Stimulated activated CD8-positive, alpha-beta memory T cell treated with anti-CD3 and anti-CD28 coated beads, Interleukin-7, amount 100 ng/mL, for 24 hours (primary cell): ENCODE measurements around the gene TRAF2.

ENCODE experiments used
- DNase-seq: peaks from one replicate; pipeline ENCODE4 v3.0.0-alpha.2; 2020; ENCODE audit warnings: low read depth

The TRAF2 gene

DNA sequence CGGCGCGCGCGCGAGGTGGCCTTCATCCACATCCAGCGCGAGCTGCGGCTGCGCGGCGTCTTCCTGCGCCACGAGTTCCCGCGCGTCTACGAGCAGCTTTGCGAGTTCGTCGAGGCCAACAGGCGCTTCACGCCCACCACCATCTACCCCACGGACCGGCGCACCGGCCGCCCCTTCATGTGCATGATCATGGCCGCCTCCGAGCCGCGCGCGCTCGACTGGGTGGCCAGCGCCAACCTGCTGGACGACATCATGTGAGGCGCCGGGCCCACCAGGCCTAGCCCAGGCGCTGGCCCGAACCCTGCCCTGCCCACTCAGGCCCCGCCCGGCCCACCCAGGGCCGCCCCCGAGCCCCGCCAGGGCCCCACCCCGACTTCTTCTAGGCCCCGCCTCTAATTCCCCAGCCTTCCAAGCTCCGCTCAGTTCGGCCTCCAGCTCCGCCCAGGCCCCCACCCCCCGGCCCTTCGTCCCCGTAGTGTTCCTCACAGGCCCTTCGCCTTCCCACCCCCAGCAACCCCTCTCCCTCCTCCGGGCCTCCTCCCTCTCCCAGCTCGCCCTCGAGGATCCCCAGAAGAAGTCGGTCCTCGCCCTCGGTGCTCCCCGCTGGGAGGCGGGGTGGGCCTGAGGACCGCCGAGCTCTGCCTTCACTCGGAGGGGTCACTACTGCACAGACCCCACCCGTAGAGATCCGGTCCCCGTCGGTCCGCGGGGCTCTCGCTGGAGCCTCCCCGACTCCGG, 39.1 kb upstream of the TRAF2 start:
- no peak for DNase-seq

GRCh38 chr9:136847826-136848392, 38.4 kb upstream of the TRAF2 start:
- DNase-seq, result peak; percentile 51

DNA sequence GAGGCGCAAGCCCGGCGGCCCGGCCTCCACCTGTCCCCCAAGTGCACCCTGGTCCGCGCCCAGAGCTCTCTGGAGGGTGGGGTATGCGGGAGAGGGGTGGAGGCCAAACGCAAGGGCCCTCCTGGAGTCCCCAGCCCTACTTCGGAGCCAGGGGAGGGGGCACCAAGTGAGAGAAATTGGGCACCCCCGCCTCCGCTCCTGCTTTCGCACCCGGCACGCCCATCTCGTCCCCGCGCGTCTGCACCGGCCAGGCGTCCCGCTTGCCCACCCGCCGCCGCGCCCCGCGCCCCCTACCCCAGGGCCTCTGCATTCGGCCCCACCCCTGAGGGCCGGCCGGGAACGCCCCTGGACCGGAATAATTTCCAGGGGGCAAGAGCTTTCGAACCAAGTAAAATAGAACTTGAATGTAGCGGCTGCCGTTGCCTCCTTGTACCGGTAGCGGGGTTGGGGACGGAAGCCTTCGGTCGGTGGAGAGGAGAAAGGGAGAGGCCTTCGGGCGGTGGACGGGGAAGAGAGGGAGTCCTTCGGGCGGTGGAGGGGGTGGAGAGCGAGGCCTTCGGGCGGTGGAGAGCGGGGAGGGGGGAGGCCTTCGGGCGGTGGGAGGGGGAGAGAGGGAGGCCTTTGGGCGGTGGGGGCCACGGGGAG, 37.8 kb upstream of the TRAF2 start:
- no peak for DNase-seq

DNA sequence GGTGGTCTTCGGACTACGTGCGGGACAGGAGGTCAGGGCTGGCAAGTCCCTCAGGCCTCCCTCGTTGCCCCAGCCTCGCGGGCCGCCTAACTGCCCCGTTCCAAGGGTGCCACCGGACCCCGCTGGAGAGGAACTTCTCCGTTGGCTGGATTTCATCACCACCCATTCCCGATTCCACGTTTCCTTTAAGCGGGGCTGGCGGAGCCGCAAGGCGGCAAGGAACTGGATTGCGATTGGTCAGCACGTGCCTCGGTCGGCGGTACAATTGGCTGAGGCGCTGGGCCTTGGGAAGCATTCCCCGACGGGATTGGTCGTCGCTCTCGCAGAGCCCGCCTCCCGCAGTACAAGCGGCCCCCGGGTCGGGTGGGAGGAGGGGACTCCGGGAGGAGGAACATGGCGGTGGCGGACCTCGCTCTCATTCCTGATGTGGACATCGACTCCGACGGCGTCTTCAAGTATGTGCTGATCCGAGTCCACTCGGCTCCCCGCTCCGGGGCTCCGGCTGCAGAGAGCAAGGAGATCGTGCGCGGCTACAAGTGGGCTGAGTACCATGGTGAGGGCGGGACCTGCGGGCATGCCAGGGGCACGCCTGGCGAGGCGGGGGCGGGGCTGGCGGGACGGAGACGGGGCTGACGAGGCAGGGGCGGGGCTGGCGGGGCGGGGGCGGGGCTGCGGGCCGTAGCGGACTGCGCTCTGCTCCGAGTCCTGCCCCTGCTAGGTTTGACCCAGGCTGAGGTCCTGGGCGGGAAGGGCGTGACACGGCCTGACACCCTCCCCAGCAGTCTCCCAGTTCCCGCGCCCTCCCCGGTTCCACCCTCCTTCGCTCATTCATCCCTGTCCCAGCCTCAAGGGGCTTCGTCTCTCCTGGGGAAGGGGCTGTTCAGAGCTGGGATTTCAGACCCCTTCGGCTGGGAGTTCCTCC, 37.0 kb upstream of the TRAF2 start, which contains the start of gene PHPT1:
Gene PHPT1 (plus strand): TSS at position 372 of the 922 bp plus-strand sequence. CDS start 22 bp downstream, at position 394.
- peak; percentile 91 for DNase-seq

- DNase-seq, result no peak
Observed at GRCh38 chr9:136849960-136850865, 36.1 kb upstream of the TRAF2 start.

- DNase-seq, result no peak
Observed at GRCh38 chr9:136850866-136851775, 35.2 kb upstream of the TRAF2 start.

GRCh38 chr9:136851941-136852663, 34.2 kb upstream of the TRAF2 start, which contains the start of gene MAMDC4:
Gene MAMDC4, plus strand, starts transcription at chr9:136852346. Its CDS starts 71 bp downstream, at chr9:136852417.
- DNase-seq, result no peak

DNA sequence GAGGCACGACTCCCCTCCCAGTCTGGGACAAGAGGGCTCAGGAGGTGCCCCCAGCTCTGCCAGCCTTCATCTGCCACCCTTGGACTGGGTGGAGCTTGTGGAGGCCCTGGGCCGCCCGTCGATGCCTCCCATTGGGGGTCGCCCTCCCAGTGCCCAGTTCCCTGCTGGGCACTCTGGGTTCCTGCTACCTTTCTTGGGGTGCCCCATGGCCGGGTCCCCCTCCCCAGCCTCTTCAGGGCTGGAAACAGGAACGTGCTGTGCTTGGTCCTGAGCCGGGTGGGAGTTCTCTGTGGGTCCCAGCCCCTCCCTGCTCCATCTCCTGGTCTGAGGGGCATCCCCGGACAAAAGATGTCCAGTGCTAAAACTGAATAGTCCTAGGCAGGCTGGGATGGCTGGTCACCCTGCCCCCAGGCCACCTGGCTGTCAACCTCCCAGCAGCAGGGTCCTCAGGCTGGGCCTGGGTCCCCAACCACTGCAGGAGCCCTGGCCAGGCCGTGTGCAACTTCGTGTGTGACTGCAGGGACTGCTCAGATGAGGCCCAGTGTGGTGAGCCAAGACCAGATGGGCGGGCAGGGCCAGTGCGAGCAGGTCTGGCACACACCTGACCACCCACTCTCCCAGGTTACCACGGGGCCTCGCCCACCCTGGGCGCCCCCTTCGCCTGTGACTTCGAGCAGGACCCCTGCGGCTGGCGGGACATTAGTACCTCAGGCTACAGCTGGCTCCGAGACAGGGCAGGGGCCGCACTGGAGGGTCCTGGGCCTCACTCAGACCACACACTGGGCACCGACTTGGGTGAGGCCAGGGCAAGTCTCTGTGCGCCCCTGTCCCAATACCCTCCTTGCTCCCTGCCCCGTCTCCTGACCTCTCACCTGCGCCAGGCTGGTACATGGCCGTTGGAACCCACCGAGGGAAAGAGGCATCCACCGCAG, 33.4 kb upstream of the TRAF2 start:
- DNase-seq, result no peak

DNA sequence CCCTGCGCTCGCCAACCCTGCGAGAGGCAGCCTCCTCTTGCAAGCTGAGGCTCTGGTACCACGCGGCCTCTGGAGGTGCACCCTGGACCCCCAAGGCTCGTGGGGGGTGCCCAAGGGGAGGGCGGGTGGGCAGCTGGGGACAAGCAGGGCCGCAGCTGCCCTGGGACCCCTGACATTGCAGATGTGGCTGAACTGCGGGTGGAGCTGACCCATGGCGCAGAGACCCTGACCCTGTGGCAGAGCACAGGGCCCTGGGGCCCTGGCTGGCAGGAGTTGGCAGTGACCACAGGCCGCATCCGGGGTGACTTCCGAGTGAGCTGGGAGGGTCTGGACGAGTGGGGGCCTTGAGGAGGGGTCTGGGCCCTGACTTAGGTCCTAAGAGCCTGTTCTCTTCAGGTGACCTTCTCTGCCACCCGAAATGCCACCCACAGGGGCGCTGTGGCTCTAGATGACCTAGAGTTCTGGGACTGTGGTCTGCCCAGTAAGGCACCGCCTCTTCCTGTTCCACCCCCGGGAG, 32.7 kb upstream of the TRAF2 start:
- DNase-seq, result no peak

GRCh38 chr9:136854113-136854841, 32.0 kb upstream of the TRAF2 start:
- DNase-seq, result no peak

GRCh38 chr9:136854842-136855460, 31.4 kb upstream of the TRAF2 start:
- no peak for DNase-seq

- no peak for DNase-seq
Observed at GRCh38 chr9:136855461-136856078, 30.7 kb upstream of the TRAF2 start.

DNA sequence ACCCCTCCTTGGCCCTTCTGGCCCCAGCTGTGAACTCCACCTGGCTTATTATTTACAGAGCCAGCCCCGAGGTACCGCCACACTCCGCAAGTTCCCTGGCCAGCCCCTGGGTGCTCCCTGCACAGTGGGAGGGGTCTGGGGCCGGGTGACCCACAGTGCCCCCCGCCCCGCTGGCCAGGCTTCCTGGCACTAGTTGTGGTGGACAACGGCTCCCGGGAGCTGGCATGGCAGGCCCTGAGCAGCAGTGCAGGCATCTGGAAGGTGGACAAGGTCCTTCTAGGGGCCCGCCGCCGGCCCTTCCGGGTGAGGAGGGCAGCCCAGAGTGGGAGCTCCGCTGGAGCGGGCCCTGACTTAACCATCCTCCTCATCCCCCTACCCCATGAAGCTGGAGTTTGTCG, 30.2 kb upstream of the TRAF2 start:
- DNase-seq, result no peak

GRCh38 chr9:136856541-136857141, 29.7 kb upstream of the TRAF2 start:
- DNase-seq, result no peak

GRCh38 chr9:136857166-136857565, 29.1 kb upstream of the TRAF2 start:
- DNase-seq, result no peak
